GM12878 (cell line): Measurements from ENCODE around the gene TUT1. TPM values are rescaled to one million over a fixed set of nuclear protein-coding genes. Genes with fewer than 3 reads are reported as not detected.

ENCODE experiments used
- CBFB ChIP-seq: IDR thresholded peaks from 2 replicates; pipeline ENCODE4 v1.6.1; 2016; ENCODE audit warnings: antibody characterized with exemption, low read depth
- CREM ChIP-seq: IDR thresholded peaks from 2 replicates; pipeline ENCODE4 v1.6.1; 2014; ENCODE audit warnings: antibody characterized with exemption, low read depth
- ELK1 ChIP-seq: IDR thresholded peaks from 2 replicates; pipeline ENCODE4 v1.6.1; 2012; ENCODE audit warnings: low read depth, low read length, improper control_type of control experiment
- FOXK2 ChIP-seq: fragments of 450-650 bp; IDR thresholded peaks from 2 replicates; pipeline ENCODE4 v1.6.1; 2017; ENCODE audit warnings: mild to moderate bottlenecking, moderate library complexity
- HDAC6 ChIP-seq: fragments of 200-600 bp; sonication (generic); IDR thresholded peaks from one replicate; pipeline ENCODE4 v1.8.0; 2017; ENCODE audit warnings: antibody characterized with exemption; ENCODE audit not compliant: unreplicated experiment
- IRF3 ChIP-seq: fragments of 450-650 bp; IDR thresholded peaks from 2 replicates; pipeline ENCODE4 v1.6.1; 2014; ENCODE audit warnings: mild to moderate bottlenecking
- MYB ChIP-seq: fragments of 150-350 bp; IDR thresholded peaks from 2 replicates; pipeline ENCODE4 v1.6.1; 2014; ENCODE audit warnings: mild to moderate bottlenecking, low read depth, low read length, borderline replicate concordance
- NBN ChIP-seq: fragments of 450-650 bp; IDR thresholded peaks from 2 replicates; pipeline ENCODE4 v1.6.1; 2016
- RBBP5 ChIP-seq: fragments of 200-600 bp; sonication (generic); conservative IDR thresholded peaks from 2 replicates; pipeline ENCODE4 v1.6.1; 2016
- REST ChIP-seq: IDR thresholded peaks from 2 replicates; pipeline ENCODE4 v1.6.1; 2012; ENCODE audit warnings: mild to moderate bottlenecking, low read depth, low read length
- SIX5 ChIP-seq: IDR thresholded peaks from 2 replicates; pipeline ENCODE4 v1.6.1; 2011; ENCODE audit warnings: mild to moderate bottlenecking, low read depth, low read length, moderate library complexity; ENCODE audit not compliant: severe bottlenecking
- SMAD1 ChIP-seq: fragments of 450-650 bp; IDR thresholded peaks from 2 replicates; pipeline ENCODE4 v1.6.1; 2018; ENCODE audit warnings: mild to moderate bottlenecking, low read depth; ENCODE audit not compliant: partially characterized antibody
- SMAD5 ChIP-seq: IDR thresholded peaks from 2 replicates; pipeline ENCODE4 v1.6.1; 2016; ENCODE audit warnings: antibody characterized with exemption, low read depth
- SMARCA5 ChIP-seq: fragments of 450-650 bp; IDR thresholded peaks from 2 replicates; pipeline ENCODE4 v1.6.1; 2017; ENCODE audit warnings: mild to moderate bottlenecking
- SPI1 ChIP-seq: IDR thresholded peaks from 2 replicates; pipeline ENCODE4 v1.6.1; 2011; ENCODE audit warnings: low read depth, mild to moderate bottlenecking, low read length, moderate library complexity, borderline replicate concordance; ENCODE audit not compliant: insufficient read depth
- SRF ChIP-seq, 2 experiments: IDR thresholded peaks; 2 replicates each; pipeline ENCODE4 v1.6.1; 2011; ENCODE audit warnings: low read depth in 2 of 2, low read length in 2 of 2, mild to moderate bottlenecking in 1 of 2, moderate library complexity in 1 of 2
- STAT3 ChIP-seq: IDR thresholded peaks from 2 replicates; pipeline ENCODE4 v1.6.1; 2011; ENCODE audit warnings: low read depth, low read length, improper control_type of control experiment
- TARDBP ChIP-seq: IDR thresholded peaks from 2 replicates; pipeline ENCODE4 v1.6.1; 2016; ENCODE audit warnings: borderline replicate concordance
- WRNIP1 ChIP-seq: IDR thresholded peaks from 2 replicates; pipeline ENCODE4 v1.6.1; 2011; ENCODE audit warnings: low read depth, low read length, improper control_type of control experiment, borderline replicate concordance
- YY1 ChIP-seq: IDR thresholded peaks from 2 replicates; pipeline ENCODE4 v1.6.1; 2011; ENCODE audit warnings: low read depth, mild to moderate bottlenecking, low read length
- ZNF592 ChIP-seq: fragments of 450-650 bp; IDR thresholded peaks from 2 replicates; pipeline ENCODE4 v1.6.1; 2017; ENCODE audit warnings: mild to moderate bottlenecking, moderate library complexity
- ZNF622 ChIP-seq: fragments of 450-650 bp; IDR thresholded peaks from 2 replicates; pipeline ENCODE4 v1.6.1; 2017; ENCODE audit warnings: mild to moderate bottlenecking, inconsistent platforms
- polyA plus RNA-seq, 11 experiments: library from polyadenylated mRNA; depleted of rRNA in 4 of 11; unstranded in 6 of 11; stranded (reverse) in 5 of 11; fragments of >200 nt; fragmentation: Nextera tagmentation in 4 of 11; fragmentation: Illumina TruSeq in 1 of 11; extraction: Ambion mirVana in 4 of 11; extraction: Trizol in 1 of 11; gene quantifications; 1 replicate in 1 of 11; 2 replicates in 10 of 11; pipeline versions ENCODE4 v1.2.1 to v1.2.3, GENCODE V29; 2011 to 2016; ENCODE audit warnings: inconsistent platforms in 2 of 11, missing spikeins in 2 of 11, low read depth in 1 of 11
- total RNA-seq, 4 experiments: library from RNA; depleted of rRNA in 3 of 4; stranded (reverse); fragments of >200 nt in 3 of 4; fragmentation: Illumina TruSeq in 1 of 4; extraction: Trizol in 1 of 4; gene quantifications; 2 replicates each; pipeline versions ENCODE4 v1.2.1 to v1.2.3, GENCODE V29; 2013 to 2021

Gene TUT1
- total and polyA plus RNA-seq, 10 of the 15 experiments (the other 5 are each of a cell fraction or from before 2014, with no cell fraction given), result 1.1 to 29.9 (median 16.2) TPM

- TF ChIP-seq ZNF592 (no peak), SIX5 (peak; percentile 31), STAT3 (no peak), MYB (no peak), YY1 (peak; percentile 97), CREM (peak; percentile 39; the same call in 1 of the 2 replicates), SMAD1 (peak; percentile 79), WRNIP1 (no peak), SMARCA5 (peak; percentile 24; the same call in 1 of the 2 replicates), TARDBP (0 out of 2 replicates have a peak, but pooled peaks have one; percentile 59), REST (peak; percentile 54; the same call in 1 of the 2 replicates), IRF3 (no peak), CBFB (peak; percentile 82; the same call in 1 of the 2 replicates), HDAC6 (no peak), SPI1 (no peak), SMAD5 (0 out of 2 replicates have a peak, but pooled peaks have one; percentile 72), SRF (IDR thresholded peaks at IDR 0.05; ENCODE audit: low read depth in 2 of 2, low read length in 2 of 2) (no peak), ELK1 (peak; percentile 62), FOXK2 (no peak), ZNF622 (no peak), NBN (peak; percentile 90), RBBP5 (peak; percentile 98; the same call in 1 of the 2 replicates)
Measured at GRCh38 chr11:62573592-62574362, 17.5 kb downstream of the TUT1 start, which contains the start of gene EEF1G (continued).
